HG02623 (cell line): ENCODE data around the gene NSA2.
A peak's percentile ranks its signal among the peaks of the same experiment; 100 is the strongest.
"Not testable (repeated sequence)": the region's sequence is repeated elsewhere in the genome, so short reads cannot be mapped to it uniquely, and the experiment has no call there.

Experiments
- ATAC-seq: cut with Tn5 transposase; IDR thresholded peaks from one replicate; pipeline ENCODE4 v1.9.1; 2021; ENCODE audit warnings: moderate library complexity; ENCODE audit not compliant: unreplicated experiment

The NSA2 gene

GRCh38 chr5:74766849-74767578, at the start of gene NSA2, which contains the start of gene GFM2:
TSS of gene NSA2 (plus strand) at chr5:74767249. CDS start at chr5:74767361, 112 bp downstream.
TSS of gene GFM2 (minus strand) at chr5:74767117. CDS start at chr5:74763742, 3,375 bp downstream.
- ATAC-seq = peak; percentile 86

- ATAC-seq = no peak
These were observed 49.5 kb upstream of the NSA2 start for GRCh38 chr5:74717596-74717995.

GRCh38 chr5:74722271-74722670, 44.8 kb upstream of the NSA2 start:
- ATAC-seq = no peak

GRCh38 chr5:74725331-74725730, 41.7 kb upstream of the NSA2 start:
- ATAC-seq = no peak

- ATAC-seq = no peak
These were observed 30.3 kb upstream of the NSA2 start for GRCh38 chr5:74736759-74737158.

- no peak for ATAC-seq
These were observed 28.6 kb upstream of the NSA2 start for GRCh38 chr5:74738406-74738805.

GRCh38 chr5:74748742-74749141, 18.3 kb upstream of the NSA2 start:
- ATAC-seq = not testable (repeated sequence)

- no peak for ATAC-seq
These were observed 5.8 kb upstream of the NSA2 start for GRCh38 chr5:74761241-74761640.

GRCh38 chr5:74762599-74762998, 4.5 kb upstream of the NSA2 start:
- no peak for ATAC-seq

GRCh38 chr5:74763504-74763903, 3.5 kb upstream of the NSA2 start:
- no peak for ATAC-seq

GRCh38 chr5:74765201-74765600, 1.8 kb upstream of the NSA2 start:
- no peak for ATAC-seq

GRCh38 chr5:74765929-74766328, 1.1 kb upstream of the NSA2 start:
- no peak for ATAC-seq

- ATAC-seq = peak; percentile 34
These were observed 616 bp upstream of the NSA2 start for GRCh38 chr5:74766418-74766848.

- ATAC-seq = peak; percentile 20
These were observed 497 bp downstream of the NSA2 start for GRCh38 chr5:74767579-74767913.

- no peak for ATAC-seq
These were observed 5.3 kb downstream of the NSA2 start for GRCh38 chr5:74772359-74772758.

GRCh38 chr5:74778609-74779008, 11.6 kb downstream of the NSA2 start:
- ATAC-seq = no peak

GRCh38 chr5:74786851-74787250, 19.8 kb downstream of the NSA2 start:
- ATAC-seq = no peak

- no peak for ATAC-seq
These were observed 20.4 kb downstream of the NSA2 start for GRCh38 chr5:74787424-74787823.

GRCh38 chr5:74791669-74792068, 24.6 kb downstream of the NSA2 start:
- not testable (repeated sequence) for ATAC-seq

- ATAC-seq = no peak
These were observed 32.2 kb downstream of the NSA2 start for GRCh38 chr5:74798977-74799911.

GRCh38 chr5:74801197-74801596, 34.1 kb downstream of the NSA2 start:
- no peak for ATAC-seq

- no peak for ATAC-seq
These were observed 34.9 kb downstream of the NSA2 start for GRCh38 chr5:74801941-74802340.
